ENCODE data around the gene HLF.

The HLF gene

DNA sequence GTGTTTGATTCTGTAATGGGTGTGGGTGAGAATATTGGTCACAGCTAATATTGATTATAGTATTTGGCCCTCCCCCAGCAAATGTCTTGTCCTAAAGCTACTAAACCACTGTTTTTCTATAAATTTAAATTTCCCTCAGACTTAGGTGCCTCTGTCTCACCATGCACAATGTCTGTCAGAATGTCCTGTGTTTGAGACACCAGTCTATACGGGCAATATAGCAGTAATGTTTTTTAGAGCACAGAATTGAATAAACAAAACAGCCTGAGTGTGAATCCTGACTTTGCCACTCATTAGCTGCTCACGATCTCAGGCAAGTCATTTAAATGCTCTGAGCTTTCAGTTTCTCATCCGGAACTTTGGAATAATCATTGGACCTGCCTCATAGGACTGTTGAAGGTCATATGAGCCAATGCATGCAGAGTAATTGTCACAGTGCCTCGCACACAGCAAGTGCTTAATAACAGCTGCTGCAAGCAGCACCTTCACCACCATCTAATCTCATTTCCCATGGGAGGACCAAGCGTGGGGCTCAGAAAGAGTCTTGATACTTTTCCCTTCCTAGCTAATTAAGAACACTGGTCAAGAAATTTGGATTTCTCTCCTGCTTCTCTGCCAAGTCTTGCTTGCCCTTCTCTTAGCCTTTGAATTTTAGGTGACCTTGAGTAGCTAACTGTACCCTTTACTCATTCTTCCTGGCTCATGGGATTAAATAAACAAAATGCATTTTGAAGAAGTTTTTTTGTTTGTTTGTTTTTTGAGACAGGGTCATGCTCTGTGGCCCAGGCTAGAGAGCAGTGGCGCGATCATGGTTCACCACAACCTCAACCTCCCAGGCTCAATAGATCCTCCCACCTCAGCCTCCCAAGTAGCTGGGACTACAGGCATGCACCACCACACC, 9.8 kb downstream of the HLF start:
- no peaks in the 10 kb centered on the region for H3K27me3 ChIP-seq (ENCODE audit: control insufficient read depth, insufficient read depth, low read length)
- H3K27ac ChIP-seq (ENCODE audit: low read length) = no peak overlapping the region
- no peaks in the 10 kb centered on the region for H3K9me3 ChIP-seq (ENCODE audit: control insufficient read depth, insufficient read depth, low read length)
- no peak overlapping the region for H3K4me3 ChIP-seq (ENCODE audit: low read length)
- H3K4me1 ChIP-seq (ENCODE audit: control insufficient read depth, insufficient read depth, low read length) = no peaks in the 10 kb centered on the region
- no CpG with 5 or more reads among the region's 7 CpGs for WGBS (ENCODE audit: insufficient coverage, insufficient read length)
- no peak for DNase-seq (ENCODE audit: low read depth, low spot score)
- H3K36me3 ChIP-seq (ENCODE audit: control insufficient read depth, insufficient read depth, low read length) = no peaks in the 10 kb centered on the region

DNA sequence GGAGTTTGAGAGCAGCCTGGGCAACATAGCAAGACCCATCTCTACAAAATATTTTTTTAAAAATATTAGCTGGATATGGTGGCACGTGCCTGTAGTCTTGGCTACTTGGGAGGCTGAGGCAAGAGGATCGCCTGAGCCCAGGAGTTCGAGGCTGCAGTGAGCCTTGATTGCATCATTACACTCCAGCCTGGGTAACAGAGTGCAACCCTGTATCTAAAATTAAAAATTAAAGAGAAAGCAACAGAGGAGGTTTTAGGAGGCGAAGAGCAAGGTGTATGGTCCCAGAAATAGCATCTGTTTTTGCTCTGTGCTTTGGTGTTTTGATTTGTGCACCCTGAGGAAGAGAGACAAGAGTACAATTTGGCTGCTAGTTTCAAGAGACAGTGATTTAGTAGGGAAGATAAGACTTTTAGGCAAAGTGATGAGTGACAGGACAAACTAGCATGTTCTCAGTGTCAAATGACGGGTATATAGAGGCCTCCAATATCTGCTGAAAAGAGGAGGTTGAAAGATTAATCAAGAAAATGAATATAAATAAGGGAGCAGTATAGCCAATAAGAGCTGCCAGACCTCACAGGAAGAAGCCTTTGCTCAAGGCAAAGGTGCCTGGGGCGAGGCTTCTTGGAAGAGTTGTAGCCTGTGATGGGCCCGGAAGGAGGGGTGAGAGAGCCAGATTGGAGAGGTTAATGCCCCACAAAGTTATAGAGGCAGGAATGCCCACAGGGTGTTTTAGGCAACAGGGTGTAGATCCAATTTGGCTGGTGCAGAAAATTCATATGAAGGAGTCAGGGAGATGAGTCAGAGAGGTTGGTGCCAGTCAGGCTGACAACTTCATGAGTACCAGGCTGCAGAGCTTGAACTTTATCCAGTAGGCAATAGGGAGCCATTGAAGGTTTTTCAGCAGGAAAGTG, 11.4 kb downstream of the HLF start:
- Histone ChIP-seq H3K36me3 (ENCODE audit: control insufficient read depth, insufficient read depth, low read length) (no peaks in the 10 kb centered on the region), H3K4me3 (ENCODE audit: low read length) (no peak overlapping the region), H3K4me1 (ENCODE audit: control insufficient read depth, insufficient read depth, low read length) (no peaks in the 10 kb centered on the region), H3K27ac (ENCODE audit: low read length) (no peak overlapping the region), H3K9me3 (ENCODE audit: control insufficient read depth, insufficient read depth, low read length) (no peaks in the 10 kb centered on the region), H3K27me3 (ENCODE audit: control insufficient read depth, insufficient read depth, low read length) (no peaks in the 10 kb centered on the region)
- DNase-seq (ENCODE audit: low read depth, low spot score) = no peak
- no CpG with 5 or more reads among the region's 7 CpGs for WGBS (ENCODE audit: insufficient coverage, insufficient read length)

GRCh38 chr17:55278173-55278961, 13.6 kb downstream of the HLF start:
- Histone ChIP-seq H3K27me3 (ENCODE audit: control insufficient read depth, insufficient read depth, low read length) (no peaks in the 10 kb centered on the region), H3K27ac (ENCODE audit: low read length) (no peak overlapping the region), H3K4me3 (ENCODE audit: low read length) (no peak overlapping the region), H3K4me1 (ENCODE audit: control insufficient read depth, insufficient read depth, low read length) (no peaks in the 10 kb centered on the region), H3K36me3 (ENCODE audit: control insufficient read depth, insufficient read depth, low read length) (no peaks in the 10 kb centered on the region), H3K9me3 (ENCODE audit: control insufficient read depth, insufficient read depth, low read length) (no peaks in the 10 kb centered on the region; the same call in 1 of the 2 replicates)
- no CpG with 5 or more reads among the region's 2 CpGs for WGBS (ENCODE audit: insufficient coverage, insufficient read length)
- DNase-seq (ENCODE audit: low read depth, low spot score) = no peak

DNA sequence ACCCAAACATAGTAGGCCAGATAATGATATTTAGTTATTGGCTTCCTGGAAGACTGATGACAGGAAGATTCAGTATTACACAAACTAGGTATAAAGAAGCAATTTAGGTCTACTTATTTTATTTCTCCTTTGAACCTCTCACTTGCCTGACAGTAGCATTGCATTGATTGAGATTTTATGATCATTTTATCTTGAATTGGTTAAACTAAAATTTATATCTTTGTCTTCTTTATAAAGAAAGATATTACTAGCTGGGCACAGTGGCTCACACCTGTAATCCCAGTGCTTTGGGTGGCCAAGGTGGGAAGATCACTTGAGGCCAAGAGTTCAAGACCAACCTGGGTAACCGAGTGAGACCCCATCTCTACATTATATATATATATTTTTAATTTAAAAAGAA, 14.4 kb downstream of the HLF start:
- H3K27me3 ChIP-seq (ENCODE audit: control insufficient read depth, insufficient read depth, low read length) = no peaks in the 10 kb centered on the region
- no peaks in the 10 kb centered on the region; the same call in 1 of the 2 replicates for H3K9me3 ChIP-seq (ENCODE audit: control insufficient read depth, insufficient read depth, low read length)
- DNase-seq (ENCODE audit: low read depth, low spot score) = no peak
- no peak overlapping the region for H3K27ac ChIP-seq (ENCODE audit: low read length)
- WGBS (ENCODE audit: insufficient coverage, insufficient read length) = no CpG with 5 or more reads among the region's 1 CpG
- H3K4me1 ChIP-seq (ENCODE audit: control insufficient read depth, insufficient read depth, low read length) = no peaks in the 10 kb centered on the region
- no peak overlapping the region for H3K4me3 ChIP-seq (ENCODE audit: low read length)
- no peaks in the 10 kb centered on the region for H3K36me3 ChIP-seq (ENCODE audit: control insufficient read depth, insufficient read depth, low read length)

- Histone ChIP-seq H3K27me3 (ENCODE audit: control insufficient read depth, insufficient read depth, low read length) (no peaks in the 10 kb centered on the region), H3K4me1 (ENCODE audit: control insufficient read depth, insufficient read depth, low read length) (no peaks in the 10 kb centered on the region), H3K4me3 (ENCODE audit: low read length) (no peak overlapping the region), H3K9me3 (ENCODE audit: control insufficient read depth, insufficient read depth, low read length) (no peaks in the 10 kb centered on the region; the same call in 1 of the 2 replicates), H3K36me3 (ENCODE audit: control insufficient read depth, insufficient read depth, low read length) (no peaks in the 10 kb centered on the region), H3K27ac (ENCODE audit: low read length) (no peak overlapping the region)
- DNase-seq (ENCODE audit: low read depth, low spot score) = no peak
- no CpG with 5 or more reads among the region's 2 CpGs for WGBS (ENCODE audit: insufficient coverage, insufficient read length)
Measured at GRCh38 chr17:55279788-55280187, 15.0 kb downstream of the HLF start.

DNA sequence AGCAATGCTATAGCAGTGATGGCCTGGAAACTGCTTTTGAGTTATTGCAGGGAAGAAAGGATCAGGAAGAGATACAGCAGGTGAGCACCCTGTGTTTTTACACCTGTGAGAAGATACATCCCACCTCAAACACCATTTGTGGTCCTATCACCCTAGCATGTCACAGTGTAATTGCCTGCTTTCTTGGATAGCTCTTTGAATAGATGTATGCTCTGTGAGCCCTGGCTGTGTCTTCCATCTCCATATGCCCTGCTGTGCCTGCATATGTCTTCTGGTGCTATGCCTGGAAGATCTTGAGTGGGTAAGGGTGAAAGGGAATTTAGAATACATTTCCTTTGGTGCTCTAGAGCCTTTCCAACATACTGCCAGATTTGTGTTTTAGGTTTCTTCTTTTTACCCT, 15.5 kb downstream of the HLF start:
- no peaks in the 10 kb centered on the region for H3K36me3 ChIP-seq (ENCODE audit: control insufficient read depth, insufficient read depth, low read length)
- no peak overlapping the region for H3K27ac ChIP-seq (ENCODE audit: low read length)
- DNase-seq (ENCODE audit: low read depth, low spot score) = no peak
- no peak overlapping the region for H3K4me3 ChIP-seq (ENCODE audit: low read length)
- H3K9me3 ChIP-seq (ENCODE audit: control insufficient read depth, insufficient read depth, low read length) = no peaks in the 10 kb centered on the region; the same call in 1 of the 2 replicates
- H3K27me3 ChIP-seq (ENCODE audit: control insufficient read depth, insufficient read depth, low read length) = no peaks in the 10 kb centered on the region
- H3K4me1 ChIP-seq (ENCODE audit: control insufficient read depth, insufficient read depth, low read length) = no peaks in the 10 kb centered on the region

DNA sequence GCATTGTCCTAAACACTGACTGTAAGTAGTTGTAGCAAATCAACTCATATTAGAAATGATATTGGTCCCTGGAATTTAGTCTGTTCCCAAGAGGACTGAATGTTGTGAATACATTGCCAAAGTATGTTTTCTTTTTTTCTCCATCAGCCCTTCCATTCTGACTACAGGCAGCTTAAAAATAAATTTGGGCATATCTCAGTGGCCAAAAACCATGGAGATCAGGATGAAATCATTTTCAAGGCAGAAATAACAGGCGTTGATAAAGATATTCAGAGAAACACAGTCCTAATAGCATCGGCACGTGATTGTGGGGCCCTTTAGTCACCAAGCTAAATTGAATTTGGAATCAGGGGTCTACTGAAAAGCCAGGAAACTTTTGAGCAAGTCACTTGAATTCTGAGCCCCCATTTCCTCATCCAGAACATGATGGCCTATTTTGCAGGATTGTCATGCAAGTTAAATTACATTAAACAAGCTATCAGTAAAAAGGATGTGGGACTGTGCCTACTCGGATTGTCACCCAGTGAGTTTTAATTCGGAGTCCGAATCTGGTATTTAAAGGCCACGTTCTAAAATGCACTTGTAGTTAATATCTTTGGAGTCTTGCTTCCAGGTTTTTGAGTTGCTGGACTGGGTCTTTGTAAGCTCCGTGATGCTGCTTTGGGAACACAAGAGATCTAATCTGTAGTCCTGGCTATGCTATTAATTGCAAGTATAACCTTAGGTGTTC, 17.1 kb downstream of the HLF start:
- DNase-seq (ENCODE audit: low read depth, low spot score) = no peak
- Histone ChIP-seq H3K27ac (ENCODE audit: low read length) (no peak overlapping the region), H3K36me3 (ENCODE audit: control insufficient read depth, insufficient read depth, low read length) (no peaks in the 10 kb centered on the region), H3K9me3 (ENCODE audit: control insufficient read depth, insufficient read depth, low read length) (no peaks in the 10 kb centered on the region; the same call in 1 of the 2 replicates), H3K27me3 (ENCODE audit: control insufficient read depth, insufficient read depth, low read length) (no peaks in the 10 kb centered on the region), H3K4me1 (ENCODE audit: control insufficient read depth, insufficient read depth, low read length) (no peaks in the 10 kb centered on the region), H3K4me3 (ENCODE audit: low read length) (no peak overlapping the region)
- WGBS (ENCODE audit: insufficient coverage, insufficient read length) = no CpG with 5 or more reads among the region's 8 CpGs

DNA sequence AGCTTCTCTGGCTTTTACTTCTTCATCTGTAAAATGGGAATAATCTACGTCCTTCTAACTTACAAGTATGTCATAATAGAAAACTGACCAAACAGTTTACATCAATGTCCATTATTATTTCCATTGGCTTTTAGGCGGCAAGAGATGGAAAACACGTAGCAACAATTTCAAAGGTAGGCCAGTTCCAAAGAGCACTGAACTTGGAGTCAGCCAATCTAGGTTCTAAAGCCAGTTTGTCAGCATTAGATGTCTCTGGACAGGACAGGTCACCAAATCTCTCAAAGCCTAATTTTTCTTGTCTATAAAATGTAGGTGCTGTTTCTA, 17.6 kb downstream of the HLF start:
- Histone ChIP-seq H3K9me3 (ENCODE audit: control insufficient read depth, insufficient read depth, low read length) (no peaks in the 10 kb centered on the region; the same call in 1 of the 2 replicates), H3K36me3 (ENCODE audit: control insufficient read depth, insufficient read depth, low read length) (no peaks in the 10 kb centered on the region), H3K27ac (ENCODE audit: low read length) (no peak overlapping the region), H3K27me3 (ENCODE audit: control insufficient read depth, insufficient read depth, low read length) (no peaks in the 10 kb centered on the region), H3K4me3 (ENCODE audit: low read length) (no peak overlapping the region), H3K4me1 (ENCODE audit: control insufficient read depth, insufficient read depth, low read length) (no peaks in the 10 kb centered on the region)
- WGBS (ENCODE audit: insufficient coverage, insufficient read length) = no CpG with 5 or more reads among the region's 3 CpGs
- no peak for DNase-seq (ENCODE audit: low read depth, low spot score)

- Histone ChIP-seq H3K9me3 (ENCODE audit: control insufficient read depth, insufficient read depth, low read length) (no peaks in the 10 kb centered on the region; the same call in 1 of the 2 replicates), H3K36me3 (ENCODE audit: control insufficient read depth, insufficient read depth, low read length) (no peaks in the 10 kb centered on the region), H3K27me3 (ENCODE audit: control insufficient read depth, insufficient read depth, low read length) (no peaks in the 10 kb centered on the region), H3K27ac (ENCODE audit: low read length) (no peak overlapping the region), H3K4me3 (ENCODE audit: low read length) (no peak overlapping the region), H3K4me1 (ENCODE audit: control insufficient read depth, insufficient read depth, low read length) (no peaks in the 10 kb centered on the region)
- WGBS (ENCODE audit: insufficient coverage, insufficient read length) = no CpG with 5 or more reads among the region's 5 CpGs
- no peak for DNase-seq (ENCODE audit: low read depth, low spot score)
Measured at GRCh38 chr17:55282741-55283140, 18.0 kb downstream of the HLF start.
